Measurements from ENCODE around the gene DNAH10.

DNAH10 gene

GRCh38 chr12:123765504-123766035 is 3.5 kb downstream of the DNAH10 start:
- no peak overlapping the region for H3K4me3 ChIP-seq (ENCODE audit: low read depth, low read length, poor library complexity, severe bottlenecking)
- TF ChIP-seq CTCF (IDR thresholded peaks at IDR 0.05; ENCODE audit: low read length) (no peak), EZH2 (IDR thresholded peaks at IDR 0.05; ENCODE audit: borderline replicate concordance, low read length) (no peak)
- H3K79me2 ChIP-seq (ENCODE audit: insufficient read depth, low read length), result no peaks in the 10 kb centered on the region

GRCh38 chr12:123767613-123768012 is 5.5 kb downstream of the DNAH10 start:
- H3K79me2 ChIP-seq (ENCODE audit: insufficient read depth, low read length), result no peaks in the 10 kb centered on the region
- no peaks in the 10 kb centered on the region; the same call in 1 of the 2 replicates for H3K27me3 ChIP-seq (ENCODE audit: insufficient read depth, low read length)
- H3K4me3 ChIP-seq (ENCODE audit: low read depth, low read length, poor library complexity, severe bottlenecking), result no peak overlapping the region
- H3K9me2 ChIP-seq (ENCODE audit: low read depth, low read length), result no peaks in the 10 kb centered on the region
- TF ChIP-seq CTCF (IDR thresholded peaks at IDR 0.05; ENCODE audit: low read length) (no peak), EZH2 (IDR thresholded peaks at IDR 0.05; ENCODE audit: borderline replicate concordance, low read length) (no peak)
- no peaks in the 10 kb centered on the region for H4K20me1 ChIP-seq (ENCODE audit: insufficient read depth, low read length)
- H3F3A ChIP-seq (ENCODE audit: insufficient read depth, low read length), result no peaks in the 10 kb centered on the region
- no peaks in the 10 kb centered on the region for H3K9me3 ChIP-seq (ENCODE audit: low read length)
- no peak overlapping the region for H2AFZ ChIP-seq (ENCODE audit: low read length)
- H3K9ac ChIP-seq (ENCODE audit: low read length), result no peak overlapping the region
- no peak overlapping the region for H3K27ac ChIP-seq (ENCODE audit: low read depth, low read length, poor library complexity, severe bottlenecking)
- H3K4me1 ChIP-seq (ENCODE audit: insufficient read depth, low read length, severe bottlenecking), result peaks cover 6% of the 10 kb centered on the region
- no peaks in the 10 kb centered on the region for H3K36me3 ChIP-seq (ENCODE audit: insufficient read depth, low read length)
- H3K4me2 ChIP-seq (ENCODE audit: low read length), result no peak overlapping the region

More at GRCh38 chr12:123765504-123766035, 3.5 kb downstream of the DNAH10 start:
- Histone ChIP-seq H3K27me3 (ENCODE audit: insufficient read depth, low read length) (no peaks in the 10 kb centered on the region; the same call in 1 of the 2 replicates), H3K9me3 (ENCODE audit: low read length) (no peaks in the 10 kb centered on the region), H2AFZ (ENCODE audit: low read length) (no peak overlapping the region), H3K4me1 (ENCODE audit: insufficient read depth, low read length, severe bottlenecking) (peaks cover 20% of the 10 kb centered on the region), H4K20me1 (ENCODE audit: insufficient read depth, low read length) (no peaks in the 10 kb centered on the region), H3K9me2 (ENCODE audit: low read depth, low read length) (no peaks in the 10 kb centered on the region), H3K27ac (ENCODE audit: low read depth, low read length, poor library complexity, severe bottlenecking) (no peak overlapping the region), H3K9ac (ENCODE audit: low read length) (no peak overlapping the region), H3F3A (ENCODE audit: insufficient read depth, low read length) (no peaks in the 10 kb centered on the region), H3K36me3 (ENCODE audit: insufficient read depth, low read length) (no peaks in the 10 kb centered on the region), H3K4me2 (ENCODE audit: low read length) (no peak overlapping the region)

GRCh38 chr12:123771261-123771660 is 9.2 kb downstream of the DNAH10 start:
- Histone ChIP-seq H3F3A (ENCODE audit: insufficient read depth, low read length) (no peaks in the 10 kb centered on the region), H2AFZ (ENCODE audit: low read length) (no peak overlapping the region), H3K27ac (ENCODE audit: low read depth, low read length, poor library complexity, severe bottlenecking) (no peak overlapping the region), H3K4me3 (ENCODE audit: low read depth, low read length, poor library complexity, severe bottlenecking) (no peak overlapping the region), H3K79me2 (ENCODE audit: insufficient read depth, low read length) (no peaks in the 10 kb centered on the region), H4K20me1 (ENCODE audit: insufficient read depth, low read length) (no peaks in the 10 kb centered on the region), H3K36me3 (ENCODE audit: insufficient read depth, low read length) (no peaks in the 10 kb centered on the region; the same call in 1 of the 2 replicates), H3K9ac (ENCODE audit: low read length) (no peak overlapping the region), H3K9me2 (ENCODE audit: low read depth, low read length) (no peaks in the 10 kb centered on the region), H3K9me3 (ENCODE audit: low read length) (0 out of 2 replicates have a peak, but pooled peaks cover 4% of the 10 kb centered on the region), H3K27me3 (ENCODE audit: insufficient read depth, low read length) (peaks cover 15% of the 10 kb centered on the region; the same call in 1 of the 2 replicates), H3K4me1 (ENCODE audit: insufficient read depth, low read length, severe bottlenecking) (no peaks in the 10 kb centered on the region), H3K4me2 (ENCODE audit: low read length) (no peak overlapping the region)
- TF ChIP-seq CTCF (IDR thresholded peaks at IDR 0.05; ENCODE audit: low read length) (no peak), EZH2 (IDR thresholded peaks at IDR 0.05; ENCODE audit: borderline replicate concordance, low read length) (no peak)
